Adrenal gland (tissue), 12 donors: ENCODE results near the gene ZNF791. TPM values are rescaled to one million over a fixed set of nuclear protein-coding genes. Genes with fewer than 3 reads are reported as not detected.
A peak's percentile ranks its signal among the peaks of the same experiment; 100 is the strongest.
"Not testable (repeated sequence)": the region's sequence is repeated elsewhere in the genome, so short reads cannot be mapped to it uniquely, and the experiment has no call there.

Experiments used
- DNase-seq, 7 donors: peaks; one replicate each; pipeline ENCODE4 v3.0.0-alpha.2; 2019 to 2020
- H3K27ac ChIP-seq, 5 donors: fragments of 200-600 bp; sonication (generic) in 4 of 5; 1 replicate in 3 of 5; 2 replicates in 2 of 5; pipeline versions ENCODE4 v1.5.1 to v1.8.0; 2016 to 2020; ENCODE audit warnings: mild to moderate bottlenecking in 1 of 5
- H3K27me3 ChIP-seq: fragments of 200-600 bp; 2 replicates; pipeline ENCODE4 v1.8.0; 2021
- H3K36me3 ChIP-seq, 2 donors: fragments of 200-600 bp; replicated peaks in 1 of 2; 1 replicate in 1 of 2; 2 replicates in 1 of 2; pipeline versions ENCODE4 v1.5.1 to v1.8.0; 2018 to 2022
- H3K4me1 ChIP-seq, 2 donors: fragments of 200-600 bp; replicated peaks in 1 of 2; 1 replicate in 1 of 2; 2 replicates in 1 of 2; pipeline versions ENCODE4 v1.5.1 to v1.8.0; 2018 to 2021
- H3K4me3 ChIP-seq, 4 donors: fragments of 200-600 bp; sonication (generic) in 3 of 4; one replicate each; pipeline ENCODE4 v1.5.1; 2016 to 2018
- H3K9me3 ChIP-seq, 3 donors: fragments of 200-600 bp; sonication (generic) in 1 of 3; replicated peaks in 1 of 3; 1 replicate in 2 of 3; 2 replicates in 1 of 3; pipeline versions ENCODE4 v1.5.1 to v1.8.0; 2016 to 2021
- CTCF ChIP-seq, 6 experiments: fragments of 450-650 bp in 4 of 6; fragments of 200-600 bp in 2 of 6; sonication (generic) in 1 of 6; IDR thresholded peaks; 1 replicate in 5 of 6; 2 replicates in 1 of 6; pipeline versions ENCODE4 v1.5.1 to v1.8.0; 2016 to 2021; ENCODE audit warnings: antibody characterized with exemption in 6 of 6, mild to moderate bottlenecking in 2 of 6, moderate library complexity in 1 of 6
- POLR2A ChIP-seq, 2 donors: fragments of 450-650 bp; IDR thresholded peaks; one replicate each; pipeline ENCODE4 v1.6.1; 2017; ENCODE audit warnings: antibody characterized with exemption in 2 of 2, mild to moderate bottlenecking in 2 of 2, moderate library complexity in 1 of 2
- WGBS, 4 donors: extraction: QIAGEN DNeasy Blood & Tissue Kit in 2 of 4; methylation state at CpG; one replicate each; pipeline versions ENCODE4 v1.1.5 to v1.1.7; 2013 to 2017; 5-methylcytosine and 5-hydroxymethylcytosine counted together
- intact Hi-C, 2 donors: fragments of 100-400 bp; cut with DNase I; formaldehyde crosslinking; loops; one replicate each; pipeline versions ENCODE4 v1.14.1 to v1.15.0; 2022 to 2023
- polyA plus RNA-seq, 3 donors: library from polyadenylated mRNA; stranded (reverse); fragments of 200-250 nt in 2 of 3; fragments of 350-450 nt in 1 of 3; fragmentation: Illumina TruSeq in 1 of 3; extraction: RNeasy Lipid Tissue Mini Kit (QIAGEN cat#74804) in 1 of 3; gene quantifications; one replicate each; pipeline ENCODE4 v1.2.3, GENCODE V29; 2013 to 2014
- total RNA-seq, 9 donors: library from RNA; depleted of rRNA in 4 of 9; stranded (reverse); fragments of >200 nt in 4 of 9; fragments of 120-200 nt in 1 of 9; fragmentation: NEBNext Ultra II Directional in 1 of 9; extraction: Animal tissue kit (Norgen Biotek cat#: 25700) in 1 of 9; gene quantifications; one replicate each; pipeline versions ENCODE4 v1.1.0 to v1.2.4, GENCODE V29; 2013 to 2023
- donor health status: healthy with polysubstance abuse.
- donor health status: Bipolar disorder and iron deficiency.
- donor health status: DM: yes; HTN: yes; CAD: no.
- donor health status: DM: no; HTN: no; CAD: no.
- donor health status: DM: no; HTN: no; CAD: no.
- donor health status: DM: yes; HTN: yes; CAD: no.

The ZNF791 gene
- total and polyA plus RNA-seq, 12 donors, result 6.0 to 33.4 (median 17.0) TPM

GRCh38 chr19:12639901-12640613 lies 29.3 kb downstream of the ZNF791 start:
- WGBS, 4 donors, result 10 to 70% (median 15%) methylated on average over 2 to 39 of the region's 39 CpGs
- H3K27ac ChIP-seq, result no peak overlapping the region
- TF ChIP-seq POLR2A (IDR thresholded peaks at IDR 0.05) (no peak), CTCF (IDR thresholded peaks at IDR 0.05) (peak; percentile 53 to 75 (median 62))

GRCh38 chr19:12641456-12641855 lies 30.7 kb downstream of the ZNF791 start:
- Histone ChIP-seq H3K27ac (no peak overlapping the region), H3K27me3 (no peaks in the 10 kb centered on the region), H3K9me3 (no peaks in the 10 kb centered on the region), H3K36me3 (no peaks in the 10 kb centered on the region), H3K4me3 (no peak overlapping the region), H3K4me1 (peaks cover 0 to 4% of the 10 kb centered on the region in 2 donors)
- WGBS, 4 donors, result 71 to 77% (median 74%) methylated on average over 13 of the region's 13 CpGs
- intact Hi-C loops, result no loop called here
- no peak for TF ChIP-seq POLR2A (IDR thresholded peaks at IDR 0.05)
- no peak for TF ChIP-seq CTCF (IDR thresholded peaks at IDR 0.05)
- no peak for DNase-seq

More at GRCh38 chr19:12639901-12640613, 29.3 kb downstream of the ZNF791 start:
- H3K36me3 ChIP-seq, result no peaks in the 10 kb centered on the region
- intact Hi-C loops, result no loop called here
- peaks cover 0 to 4% of the 10 kb centered on the region in 2 donors for H3K4me1 ChIP-seq
- no peaks in the 10 kb centered on the region for H3K9me3 ChIP-seq
- no peaks in the 10 kb centered on the region for H3K27me3 ChIP-seq
- peak overlapping the region in 1 of 4 donors; percentile 5 for H3K4me3 ChIP-seq
- DNase-seq, result peak; percentile 79 to 93 (median 85)

- no peaks in the 10 kb centered on the region for H3K36me3 ChIP-seq
- H3K4me1 ChIP-seq, result peaks cover 0 to 7% of the 10 kb centered on the region in 2 donors
- 86 to 92% (median 91%) methylated on average over 22 to 26 of the region's 26 CpGs for WGBS, 4 donors
- TF ChIP-seq CTCF (IDR thresholded peaks at IDR 0.05), result no peak
- TF ChIP-seq POLR2A (IDR thresholded peaks at IDR 0.05), result no peak
- H3K27me3 ChIP-seq, result no peaks in the 10 kb centered on the region
- no peak overlapping the region for H3K4me3 ChIP-seq
- no peak overlapping the region for H3K27ac ChIP-seq
- intact Hi-C loops, result no loop called here
- no peak for DNase-seq
- H3K9me3 ChIP-seq, result no peaks in the 10 kb centered on the region
These were observed 31.8 kb downstream of the ZNF791 start for GRCh38 chr19:12642506-12642905.

- WGBS, 4 donors, result 93 to 95% (median 95%) methylated on average over 13 to 14 of the region's 14 CpGs
- H3K9me3 ChIP-seq, H3K4me3 ChIP-seq, intact Hi-C loops, H3K27me3 ChIP-seq, H3K27ac ChIP-seq, DNase-seq, H3K36me3 ChIP-seq: not testable (repeated sequence)
- peaks cover 8 to 18% of the 10 kb centered on the region in 2 donors for H3K4me1 ChIP-seq
These were observed 33.0 kb downstream of the ZNF791 start for GRCh38 chr19:12643716-12644115.

- H3K9me3 ChIP-seq, result no peaks in the 10 kb centered on the region
- peaks cover 0 to 4% of the 10 kb centered on the region in 2 donors for H3K36me3 ChIP-seq
- intact Hi-C loops, result no loop called here
- H3K27me3 ChIP-seq, result no peaks in the 10 kb centered on the region
- no peak overlapping the region for H3K4me3 ChIP-seq
- peaks cover 8 to 13% of the 10 kb centered on the region in 2 donors for H3K4me1 ChIP-seq
- H3K27ac ChIP-seq, result no peak overlapping the region
- no peak for DNase-seq
- TF ChIP-seq POLR2A (IDR thresholded peaks at IDR 0.05) (no peak), CTCF (IDR thresholded peaks at IDR 0.05) (no peak)
- WGBS, 4 donors, result 83 to 91% (median 89%) methylated on average over 9 to 10 of the region's 10 CpGs
These were observed 35.8 kb downstream of the ZNF791 start for GRCh38 chr19:12646551-12646950.
